Measurements from ENCODE around the gene DNAI1. TPM values are rescaled to one million over a fixed set of nuclear protein-coding genes. Genes with fewer than 3 reads are reported as not detected.

DNAI1 gene
- total RNA-seq, 2 donors from 2014 or later, result 0.23 TPM; not detected in 1

- Mint-ChIP-seq H3K27me3 (ENCODE audit: low read depth) (peaks cover 37% of the 10 kb centered on the region), H3K36me3 (ENCODE audit: insufficient read depth in 2 of 2) (no peaks in the 10 kb centered on the region), H3K27ac (no peak overlapping the region), H3K4me3 (no peak overlapping the region), H3K4me1 (ENCODE audit: low read depth) (no peaks in the 10 kb centered on the region), H3K9me3 (no peaks in the 10 kb centered on the region)
- DNase-seq (no peak), ATAC-seq (replicated peaks in 1 of 2) (no peak)
Measured at GRCh38 chr9:34568133-34568532, 109.5 kb downstream of the DNAI1 start.

GRCh38 chr9:34568774-34569173, 110.2 kb downstream of the DNAI1 start:
- no peaks in the 10 kb centered on the region for H3K36me3 Mint-ChIP-seq (ENCODE audit: insufficient read depth in 2 of 2)
- no peak overlapping the region for H3K4me3 Mint-ChIP-seq
- ATAC-seq (replicated peaks in 1 of 2), result no peak
- peaks cover 31% of the 10 kb centered on the region for H3K27me3 Mint-ChIP-seq (ENCODE audit: low read depth)
- no peaks in the 10 kb centered on the region for H3K4me1 Mint-ChIP-seq (ENCODE audit: low read depth)
- no peak for DNase-seq
- no peak overlapping the region for H3K27ac Mint-ChIP-seq
- no peaks in the 10 kb centered on the region for H3K9me3 Mint-ChIP-seq

GRCh38 chr9:34570376-34570775, 111.8 kb downstream of the DNAI1 start:
- H3K4me3 Mint-ChIP-seq, result no peak overlapping the region
- H3K4me1 Mint-ChIP-seq (ENCODE audit: low read depth), result no peaks in the 10 kb centered on the region
- DNase-seq (no peak), ATAC-seq (replicated peaks in 1 of 2) (no peak)
- peaks cover 20% of the 10 kb centered on the region for H3K27me3 Mint-ChIP-seq (ENCODE audit: low read depth)
- no peaks in the 10 kb centered on the region for H3K9me3 Mint-ChIP-seq
- H3K27ac Mint-ChIP-seq, result no peak overlapping the region
- H3K36me3 Mint-ChIP-seq (ENCODE audit: insufficient read depth in 2 of 2), result no peaks in the 10 kb centered on the region

Other genes with a start within 250 kb of the DNAI1 start
- 1 to 10 TPM; 5.8 to 7.4 TPM for gene KIF24, start 129.5 kb upstream of the DNAI1 start, total RNA-seq
- 10 to 100 TPM; 27.2 to 35.3 TPM for gene NUDT2, start 129.2 kb upstream of the DNAI1 start, total RNA-seq
- 1 to 10 TPM; 1.7 TPM for gene MYORG, start 81.9 kb upstream of the DNAI1 start, total RNA-seq
- 10 to 100 TPM; 15.2 to 18.1 TPM for gene FAM219A, start 235 bp upstream of the DNAI1 start, total RNA-seq
- under 1 TPM in 1 of 2 donors, not detected in 1; 0.23 TPM for gene ENHO, start 64.2 kb downstream of the DNAI1 start, total RNA-seq
- gene CNTFR, start 130.9 kb downstream of the DNAI1 start, total RNA-seq, result not detected
- 10 to 100 TPM; 25.0 to 31.8 TPM for gene RPP25L, start 153.3 kb downstream of the DNAI1 start, total RNA-seq
- 10 to 100 TPM; 75.6 to 79.2 TPM for gene DCTN3, start 161.7 kb downstream of the DNAI1 start, total RNA-seq
- under 1 TPM; 0.16 to 0.29 TPM for gene ARID3C, start 170.3 kb downstream of the DNAI1 start, total RNA-seq
- 10 to 100 TPM; 44.2 to 61.0 TPM for gene SIGMAR1, start 179.0 kb downstream of the DNAI1 start, total RNA-seq
- gene GALT, start 187.9 kb downstream of the DNAI1 start, total RNA-seq, result 10 to 100 TPM; 61.6 to 67.2 TPM
- gene IL11RA, start 193.4 kb downstream of the DNAI1 start, total RNA-seq, result 10 to 100 TPM; 55.2 to 55.8 TPM
- 1 to 10 TPM; 1.4 to 3.7 TPM for gene CCL27, start 203.9 kb downstream of the DNAI1 start, total RNA-seq
- not detected for gene CCL19, start 232.5 kb downstream of the DNAI1 start, total RNA-seq